Fibroblast of the aortic adventitia (primary cell): ENCODE results near the gene NAPG. TPM values are rescaled to one million over a fixed set of nuclear protein-coding genes. Genes with fewer than 3 reads are reported as not detected.

Experiments used
- DNase-seq: peaks from one replicate; pipeline ENCODE4 v3.0.0-alpha.2; 2010; ENCODE audit warnings: low read depth
- H3K4me3 ChIP-seq: 2 replicates; pipeline ENCODE4 v1.5.1; 2011; ENCODE audit warnings: low read depth, mild to moderate bottlenecking, control low read depth, low read length, moderate library complexity
- total RNA-seq: library from RNA; depleted of rRNA; stranded (reverse); fragments of >200 nt; gene quantifications from 2 replicates; pipeline ENCODE4 v1.2.3, GENCODE V29; 2012; ENCODE audit warnings: low replicate concordance
- TF ChIP-seq, protein P1 (sequence below): IDR thresholded peaks from 2 replicates; pipeline ENCODE4 v1.5.1; 2011; ENCODE audit warnings: mild to moderate bottlenecking, low read length, control low read depth, inconsistent platforms; ENCODE audit not compliant: insufficient read depth

The NAPG gene
- total RNA-seq, 1 donor = 44.6 TPM

DNA sequence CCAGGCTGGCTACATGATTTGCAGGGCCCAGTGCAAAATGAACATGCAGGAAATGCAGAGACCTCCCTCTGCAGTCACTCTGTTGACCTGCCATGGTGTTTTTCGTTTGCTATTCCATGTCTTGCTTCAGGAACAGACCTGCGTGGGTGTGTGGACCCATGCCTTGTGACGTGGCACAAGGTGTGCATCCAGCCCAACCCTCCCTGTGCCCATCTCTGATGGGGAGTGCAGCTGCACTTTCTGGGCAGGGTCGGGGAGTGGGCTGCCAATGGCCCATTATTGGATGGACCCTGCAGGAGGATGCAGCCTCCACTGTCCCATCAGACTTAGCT lies 33.1 kb downstream of the NAPG start:
- DNase-seq = no peak
- TF ChIP-seq, protein P1, sequence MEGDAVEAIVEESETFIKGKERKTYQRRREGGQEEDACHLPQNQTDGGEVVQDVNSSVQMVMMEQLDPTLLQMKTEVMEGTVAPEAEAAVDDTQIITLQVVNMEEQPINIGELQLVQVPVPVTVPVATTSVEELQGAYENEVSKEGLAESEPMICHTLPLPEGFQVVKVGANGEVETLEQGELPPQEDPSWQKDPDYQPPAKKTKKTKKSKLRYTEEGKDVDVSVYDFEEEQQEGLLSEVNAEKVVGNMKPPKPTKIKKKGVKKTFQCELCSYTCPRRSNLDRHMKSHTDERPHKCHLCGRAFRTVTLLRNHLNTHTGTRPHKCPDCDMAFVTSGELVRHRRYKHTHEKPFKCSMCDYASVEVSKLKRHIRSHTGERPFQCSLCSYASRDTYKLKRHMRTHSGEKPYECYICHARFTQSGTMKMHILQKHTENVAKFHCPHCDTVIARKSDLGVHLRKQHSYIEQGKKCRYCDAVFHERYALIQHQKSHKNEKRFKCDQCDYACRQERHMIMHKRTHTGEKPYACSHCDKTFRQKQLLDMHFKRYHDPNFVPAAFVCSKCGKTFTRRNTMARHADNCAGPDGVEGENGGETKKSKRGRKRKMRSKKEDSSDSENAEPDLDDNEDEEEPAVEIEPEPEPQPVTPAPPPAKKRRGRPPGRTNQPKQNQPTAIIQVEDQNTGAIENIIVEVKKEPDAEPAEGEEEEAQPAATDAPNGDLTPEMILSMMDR = no peak
- no peak overlapping the region for H3K4me3 ChIP-seq

DNA sequence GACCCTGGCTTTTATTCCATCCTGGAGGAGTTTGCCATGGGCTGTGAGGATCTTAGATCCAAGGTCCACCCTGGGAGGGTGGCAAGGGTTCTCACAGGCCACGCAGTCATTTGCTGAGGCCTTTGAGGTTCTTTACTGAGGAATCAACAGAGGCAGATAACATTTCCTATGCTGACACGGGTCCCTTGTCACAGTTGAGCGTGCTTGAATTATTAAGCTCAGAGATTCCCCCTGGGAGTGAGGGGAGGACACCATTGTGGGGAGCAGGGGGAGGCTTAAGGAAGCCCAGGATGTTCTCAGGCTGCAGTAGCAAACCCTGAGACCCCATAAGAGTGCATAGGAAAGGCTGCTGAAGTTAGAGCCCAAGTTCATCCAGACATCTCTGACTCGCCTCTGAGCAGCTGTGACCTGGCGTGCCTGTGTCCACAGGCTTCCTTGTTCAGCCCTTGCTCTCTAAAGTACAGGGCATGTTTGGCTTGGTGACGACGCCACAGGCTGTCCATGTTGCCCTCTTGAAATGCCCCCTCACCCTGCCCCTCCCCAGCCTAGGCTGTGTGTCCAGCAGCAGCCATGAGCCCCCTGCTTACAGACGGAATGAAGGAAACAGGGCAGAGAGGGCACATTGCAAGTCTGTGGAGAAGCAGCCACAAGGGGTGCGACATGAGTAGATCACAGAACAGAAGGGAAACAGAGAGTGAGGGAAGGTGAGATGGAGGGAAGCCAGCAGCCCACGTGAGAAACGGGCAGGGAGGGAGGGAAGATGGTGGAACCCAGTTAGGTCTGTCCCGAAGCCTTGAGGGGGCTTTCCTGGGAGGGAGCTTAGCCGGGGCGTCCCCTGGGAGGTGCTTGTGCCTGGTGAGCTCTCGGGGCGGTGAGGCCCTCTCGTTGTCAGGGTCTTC lies 34.0 kb downstream of the NAPG start:
- DNase-seq = no peak
- no peak overlapping the region for H3K4me3 ChIP-seq

DNA sequence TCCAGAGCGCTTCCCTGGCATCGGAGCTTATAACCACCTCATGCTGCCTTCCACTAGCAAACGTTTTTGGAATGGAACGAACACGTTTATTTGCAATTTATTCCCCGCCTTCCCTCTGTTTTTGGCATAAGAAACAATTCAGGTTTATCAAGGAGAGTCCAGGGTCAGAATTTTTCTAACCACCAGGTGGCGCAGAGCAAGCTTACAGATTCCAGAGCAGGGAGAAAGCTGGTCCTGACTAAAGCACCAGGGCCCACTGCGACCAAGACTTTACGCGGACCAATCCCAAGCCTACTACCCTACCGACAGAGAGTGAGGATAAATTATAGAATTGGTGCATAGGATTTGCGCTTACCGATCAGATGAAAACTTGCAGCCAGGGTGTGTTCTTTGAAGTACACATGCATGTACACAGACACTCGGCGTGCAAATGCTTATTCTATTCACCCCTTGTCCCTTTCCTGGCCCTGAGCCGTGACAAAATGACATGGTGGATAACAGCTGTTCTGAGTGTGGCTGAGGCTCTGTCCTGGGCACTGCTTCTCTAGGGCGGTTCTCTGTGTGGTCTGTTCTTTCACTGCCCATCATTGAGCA lies 34.7 kb downstream of the NAPG start:
- DNase-seq = peak; percentile 83
- H3K4me3 ChIP-seq = no peak overlapping the region
- TF ChIP-seq, protein P1 = peak; percentile 79

More for the DNA sequence above, 34.0 kb downstream of the NAPG start:
- TF ChIP-seq, protein P1 = no peak

DNA sequence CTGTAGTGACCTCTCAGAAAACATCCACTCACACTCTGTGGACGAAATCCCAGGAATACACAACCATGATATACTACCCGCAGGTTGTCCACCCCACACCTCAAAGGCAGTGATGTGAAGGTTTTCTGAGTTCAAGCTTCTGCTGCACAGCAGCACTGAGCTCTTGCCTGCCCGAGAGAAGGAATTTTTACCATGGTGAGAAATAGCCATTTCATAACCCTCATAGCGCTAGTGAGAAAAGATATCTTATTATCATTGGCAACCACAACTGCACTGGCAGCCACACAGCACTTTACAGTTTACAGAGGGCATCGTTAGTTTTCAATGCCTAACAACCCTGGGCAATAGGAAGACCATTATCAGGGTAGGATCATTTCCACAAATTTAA lies 36.9 kb downstream of the NAPG start:
- peak; percentile 45 for DNase-seq
- TF ChIP-seq, protein P1 = no peak
- no peak overlapping the region for H3K4me3 ChIP-seq

DNA sequence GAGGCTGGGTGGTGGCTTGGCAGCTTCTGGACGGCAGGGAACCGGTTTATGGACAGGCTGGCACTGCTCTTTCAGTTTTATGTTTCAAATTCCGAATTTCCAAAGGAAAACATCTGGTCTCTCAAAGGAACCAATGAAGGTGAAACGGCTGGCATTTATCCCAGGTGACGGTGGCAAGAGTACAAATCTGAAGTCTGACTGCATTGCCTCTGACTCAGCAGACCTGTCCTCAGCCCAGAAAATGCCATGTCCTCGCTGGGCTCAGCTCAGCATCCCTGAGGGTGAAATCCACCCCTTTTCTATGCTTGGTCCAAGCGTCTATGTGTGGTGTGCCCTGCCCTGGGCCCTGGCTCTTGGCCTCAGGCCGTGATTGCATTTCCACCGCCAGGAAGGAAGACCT lies 38.1 kb downstream of the NAPG start:
- H3K4me3 ChIP-seq = no peak overlapping the region
- TF ChIP-seq, protein P1 = no peak
- DNase-seq = no peak

DNA sequence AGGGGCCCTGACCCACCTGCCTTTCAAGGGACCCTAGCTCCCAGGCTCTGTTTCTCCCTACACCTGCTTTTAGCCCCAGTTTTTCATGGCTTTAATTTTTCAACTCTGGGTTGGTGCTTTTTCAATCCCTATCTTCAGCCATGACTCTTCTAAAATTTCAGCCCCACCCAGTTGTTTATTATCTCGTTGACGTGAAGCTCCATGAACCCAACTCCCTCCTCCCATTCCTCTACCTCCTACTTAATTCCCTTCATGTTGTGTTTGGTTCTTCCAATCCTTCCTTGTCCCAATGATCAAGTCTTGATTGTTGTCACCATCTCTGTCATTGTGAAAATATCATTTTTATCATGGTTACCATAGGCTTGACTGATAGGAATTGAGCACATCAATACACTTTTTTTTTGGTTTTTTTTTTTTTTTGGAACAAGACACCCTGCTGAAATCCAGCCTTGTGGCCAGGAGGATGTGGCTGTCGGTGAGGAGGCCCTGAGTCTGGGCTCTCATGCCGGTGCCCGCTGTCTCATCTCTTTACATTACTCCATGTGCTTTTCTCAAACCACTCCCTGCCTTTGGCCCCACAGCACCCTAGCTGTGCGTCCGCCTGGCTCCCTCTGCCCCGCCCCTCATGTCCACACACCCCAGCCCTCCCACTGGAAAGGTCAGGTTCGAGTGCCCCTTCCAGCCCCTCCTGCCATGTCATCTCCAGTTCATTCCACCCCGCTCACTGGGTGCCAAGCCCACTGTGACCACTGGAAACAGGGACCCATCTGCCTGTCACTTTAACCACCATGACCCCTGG lies 39.3 kb downstream of the NAPG start:
- TF ChIP-seq, protein P1 = no peak
- no peak for DNase-seq
- H3K4me3 ChIP-seq = no peak overlapping the region
